Endothelial cell of umbilical vein (primary cell): ENCODE measurements around the gene ACTR3. TPM values are rescaled to one million over a fixed set of nuclear protein-coding genes. Genes with fewer than 3 reads are reported as not detected.

Source experiments
- BruUV-seq: library from RNA; stranded (reverse); fragments of 400-500 nt; replicated peaks from 2 replicates; lab custom pipeline; 2021; lab: Mats Ljungman, UMichigan
- CTCF ChIA-PET: fragments of 300-600, 350-600 bp; sonication (Branson Sonifier 250); formaldehyde crosslinking; loops from one replicate; lab custom pipeline; 2021; ENCODE audit warnings: antibody characterized with exemption, inconsistent platforms; lab: Charles Lee
- POLR2A ChIA-PET: fragments of 300-600, 350-600 bp; sonication (Branson Sonifier 250); formaldehyde crosslinking; loops from one replicate; lab custom pipeline; 2021; ENCODE audit warnings: antibody characterized with exemption, inconsistent platforms; lab: Charles Lee
- DNase-seq: peaks from one replicate; pipeline ENCODE4 v3.0.0-alpha.2; 2011; ENCODE audit warnings: low read depth, low spot score
- FAIRE-seq: peaks from 2 replicates; lab custom pipeline; 2011; peaks lifted over from hg19 to GRCh38; lab: Jason Lieb, UNC
- H2AFZ ChIP-seq: 2 replicates; pipeline ENCODE4 v1.6.0; 2012; ENCODE audit warnings: low read depth, low read length, control low read depth, inconsistent platforms
- H3K27ac ChIP-seq: 2 replicates; pipeline ENCODE4 v1.5.1; 2011; ENCODE audit warnings: low read depth, mild to moderate bottlenecking, control low read depth, low read length, moderate library complexity; ENCODE audit not compliant: insufficient read depth
- H3K27me3 ChIP-seq, 2 experiments: 2 replicates each; pipeline versions ENCODE4 v1.6.0 to v1.6.1; 2011; ENCODE audit warnings: low read length in 2 of 2, mixed read lengths in 1 of 2; ENCODE audit not compliant: control insufficient read depth in 2 of 2, insufficient read depth in 2 of 2
- H3K36me3 ChIP-seq, 2 experiments: 2 replicates in 1 of 2; 3 replicates in 1 of 2; pipeline ENCODE4 v1.5.1; 2011; ENCODE audit warnings: low read length in 2 of 2, mild to moderate bottlenecking in 1 of 2, moderate library complexity in 1 of 2; ENCODE audit not compliant: control insufficient read depth in 2 of 2, insufficient read depth in 2 of 2; ENCODE audit errors: extremely low read depth in 1 of 2
- H3K4me1 ChIP-seq: 3 replicates; pipeline ENCODE4 v1.5.1; 2011; ENCODE audit warnings: mild to moderate bottlenecking, low read length; ENCODE audit not compliant: control insufficient read depth, insufficient read depth; ENCODE audit errors: extremely low read depth
- H3K4me2 ChIP-seq: 2 replicates; pipeline ENCODE4 v1.6.1; 2011; ENCODE audit warnings: low read length, control low read depth, mixed read lengths; ENCODE audit not compliant: insufficient read depth
- H3K4me3 ChIP-seq, 3 experiments: fragments of 200-600 bp in 1 of 3; sonication (generic), shearing (Covaris generic) in 1 of 3; replicated peaks in 1 of 3; 2 replicates each; pipeline ENCODE4 v1.5.1; 2011 to 2016; ENCODE audit warnings: control low read depth in 3 of 3, low read length in 3 of 3, mild to moderate bottlenecking in 2 of 3, inconsistent platforms in 1 of 3, low read depth in 1 of 3, moderate library complexity in 1 of 3; ENCODE audit not compliant: insufficient read depth in 1 of 3
- H3K79me2 ChIP-seq: 2 replicates; pipeline ENCODE4 v1.6.0; 2012; ENCODE audit warnings: low read length, inconsistent platforms; ENCODE audit not compliant: control insufficient read depth, insufficient read depth
- H3K9ac ChIP-seq: replicated peaks from 2 replicates; pipeline ENCODE3; 2011; ENCODE audit warnings: low read length, control low read depth; ENCODE audit not compliant: insufficient read depth; ENCODE audit errors: extremely low read depth
- H3K9me1 ChIP-seq: replicated peaks from 3 replicates; pipeline ENCODE4 v1.6.0; 2011; ENCODE audit warnings: mild to moderate bottlenecking, low read length; ENCODE audit not compliant: control insufficient read depth, insufficient read depth; ENCODE audit errors: extremely low read depth
- H3K9me3 ChIP-seq: replicated peaks from 2 replicates; pipeline ENCODE4 v1.5.1; 2012; ENCODE audit warnings: low read length, inconsistent platforms; ENCODE audit not compliant: control insufficient read depth, insufficient read depth
- H4K20me1 ChIP-seq: replicated peaks from 2 replicates; pipeline ENCODE3; 2011; ENCODE audit warnings: mild to moderate bottlenecking, low read length; ENCODE audit not compliant: control insufficient read depth, insufficient read depth; ENCODE audit errors: extremely low read depth
- CTCF ChIP-seq, 2 donors: IDR thresholded peaks; 1 replicate in 1 of 2; 2 replicates in 1 of 2; pipeline ENCODE4 v1.5.1; 2011; ENCODE audit warnings: low read length in 2 of 2, mild to moderate bottlenecking in 2 of 2, moderate library complexity in 2 of 2, control low read depth in 1 of 2, inconsistent platforms in 1 of 2, low read depth in 1 of 2; ENCODE audit not compliant: insufficient read depth in 1 of 2; ENCODE audit errors: extremely low read depth in 1 of 2
- EZH2 ChIP-seq: IDR thresholded peaks from 2 replicates; pipeline ENCODE4 v1.6.1; 2012; ENCODE audit warnings: borderline replicate concordance, low read depth, mild to moderate bottlenecking, moderate library complexity, low read length, inconsistent platforms; ENCODE audit not compliant: severe bottlenecking
- FOS ChIP-seq: IDR thresholded peaks from 2 replicates; pipeline ENCODE4 v1.6.1; 2011; ENCODE audit warnings: mild to moderate bottlenecking, low read length, moderate library complexity, borderline replicate concordance; ENCODE audit not compliant: insufficient read depth
- GATA2 ChIP-seq: IDR thresholded peaks from 2 replicates; pipeline ENCODE4 v1.7.0; 2011; ENCODE audit warnings: low read depth, mild to moderate bottlenecking, moderate library complexity, mixed read lengths, low read length; ENCODE audit not compliant: insufficient read length, insufficient read depth
- JUN ChIP-seq: IDR thresholded peaks from 2 replicates; pipeline ENCODE4 v1.6.1; 2011; ENCODE audit warnings: borderline replicate concordance, low read depth; ENCODE audit not compliant: insufficient read length, insufficient read depth
- MAX ChIP-seq: IDR thresholded peaks from 2 replicates; pipeline ENCODE4 v1.6.1; 2011; ENCODE audit not compliant: insufficient read depth, insufficient read length
- MYC ChIP-seq: IDR thresholded peaks from one replicate; pipeline ENCODE4 v1.6.1; 2011; ENCODE audit warnings: mild to moderate bottlenecking, low read depth, low read length
- POLR2A ChIP-seq: IDR thresholded peaks from 2 replicates; pipeline ENCODE4 v1.6.1; 2012; ENCODE audit warnings: low read depth, mild to moderate bottlenecking, control low read depth, low read length
- POLR2AphosphoS5 ChIP-seq: IDR thresholded peaks from 2 replicates; pipeline ENCODE4 v1.6.1; 2012; ENCODE audit warnings: low read depth, mild to moderate bottlenecking, control low read depth, low read length, moderate library complexity; ENCODE audit not compliant: insufficient read depth
- dilution Hi-C: fragments of 300-500 bp; cut with MboI; formaldehyde crosslinking; loops from one replicate; pipeline ENCODE4 v1.15.0; 2019; ENCODE audit warnings: low sequenced_read_pairs; ENCODE audit not compliant: extremely low pct_ligation_motif_present
- intact Hi-C: fragments of 100-400 bp; cut with micrococcal nuclease; formaldehyde crosslinking; loops from one replicate; pipeline ENCODE4 v1.10.0; 2022
- polyA plus RNA-seq, 4 experiments: library from polyadenylated mRNA; depleted of rRNA in 3 of 4; stranded (reverse) in 3 of 4; unstranded in 1 of 4; fragments of >200 nt; gene quantifications; 2 replicates each; pipeline versions ENCODE4 v1.2.1 to v1.2.3, GENCODE V29; 2011 to 2012; ENCODE audit warnings: missing spikeins in 1 of 4
- total RNA-seq: library from RNA; stranded (reverse); gene quantifications from 2 replicates; pipeline ENCODE4 v1.2.3, GENCODE V29; 2021

ACTR3 gene
- total and polyA plus RNA-seq, 2 donors (not counting 3 experiments of a cell fraction or from before 2014, with no cell fraction given), result 120 to 401 TPM

DNA sequence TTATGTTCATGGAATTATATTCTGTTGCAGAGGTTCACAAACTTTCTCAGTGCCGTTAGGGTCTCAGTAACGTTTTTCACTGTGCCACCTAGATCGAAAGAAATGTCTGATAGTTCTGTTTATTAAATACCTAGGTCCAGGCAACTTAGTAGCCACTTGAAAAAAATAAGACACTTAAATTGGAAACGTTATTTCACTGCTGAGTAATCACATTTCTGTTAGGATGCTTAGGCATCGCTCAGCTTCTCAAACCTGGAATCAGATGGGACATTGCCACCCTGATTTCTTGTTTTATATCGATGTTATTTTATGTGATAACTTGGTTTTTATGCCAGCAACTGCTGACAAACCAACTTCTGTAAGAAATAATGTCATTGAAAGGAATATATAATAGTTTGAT is 36.0 kb downstream of the ACTR3 start:
- H3K9me1 ChIP-seq, result no peaks in the 10 kb centered on the region
- H3K27me3 ChIP-seq, result no peaks in the 10 kb centered on the region
- no peaks in the 10 kb centered on the region for H3K4me1 ChIP-seq
- H3K27ac ChIP-seq, result no peak overlapping the region
- no TSS peak for BruUV-seq
- intact Hi-C loops, result no loop called here
- H3K4me3 ChIP-seq, result no peak overlapping the region
- H3K36me3 ChIP-seq, result peaks cover 6 to 16% of the 10 kb centered on the region in 2 experiments
- ChIA-PET POLR2A (no interaction called here), CTCF (no interaction called here)
- TF ChIP-seq POLR2AphosphoS5 (no peak), GATA2 (no peak), MAX (no peak), CTCF (IDR thresholded peaks at IDR 0.05; ENCODE audit: extremely low read depth in 1 of 2, insufficient read depth in 1 of 2, low read depth in 1 of 2, low read length in 2 of 2) (no peak), EZH2 (no peak), POLR2A (no peak), FOS (no peak), JUN (no peak), MYC (no peak)
- no peak overlapping the region for H3K9ac ChIP-seq
- H3K79me2 ChIP-seq, result peaks cover 84% of the 10 kb centered on the region
- no peak overlapping the region for H2AFZ ChIP-seq
- dilution Hi-C loops, result no loop called here
- H4K20me1 ChIP-seq, result peaks cover 9% of the 10 kb centered on the region
- no peak for FAIRE-seq
- H3K9me3 ChIP-seq, result no peaks in the 10 kb centered on the region
- H3K4me2 ChIP-seq, result no peak overlapping the region
- DNase-seq, result no peak
